H1 (cell line): Measurements from ENCODE around the gene NMB.

Source experiments
- EZH2 ChIP-seq: fragments of 200-600 bp; sonication (generic); IDR thresholded peaks from 2 replicates; pipeline ENCODE4 v1.7.1; 2012; ENCODE audit warnings: low read depth, mild to moderate bottlenecking, moderate library complexity, low read length, inconsistent platforms; ENCODE audit not compliant: severe bottlenecking
- GABPA ChIP-seq: IDR thresholded peaks from 2 replicates; pipeline ENCODE4 v1.6.1; 2011; ENCODE audit warnings: mild to moderate bottlenecking, low read length, moderate library complexity, borderline replicate concordance; ENCODE audit not compliant: insufficient read depth
- HDAC6 ChIP-seq: IDR thresholded peaks from one replicate; pipeline ENCODE4 v1.7.1; 2012; ENCODE audit warnings: low read depth, mild to moderate bottlenecking, inconsistent platforms, low read length, moderate library complexity
- POLR2A ChIP-seq, 2 experiments: IDR thresholded peaks; 1 replicate in 1 of 2; 2 replicates in 1 of 2; pipeline ENCODE4 v1.6.1; 2011; ENCODE audit warnings: low read depth in 2 of 2, low read length in 2 of 2, mild to moderate bottlenecking in 2 of 2; ENCODE audit errors: control extremely low read depth in 1 of 2
- SP1 ChIP-seq: IDR thresholded peaks from 2 replicates; pipeline ENCODE4 v1.6.1; 2011; ENCODE audit warnings: low read depth, low read length
- TCF12 ChIP-seq: IDR thresholded peaks from 2 replicates; pipeline ENCODE4 v1.6.1; 2011; ENCODE audit warnings: low read depth, mild to moderate bottlenecking, low read length
- TF ChIP-seq, protein P1 (sequence below): IDR thresholded peaks from 2 replicates; pipeline ENCODE4 v1.6.1; 2012; ENCODE audit warnings: inconsistent platforms
- TF ChIP-seq, protein P2 (sequence below), 3 experiments: IDR thresholded peaks; 1 replicate in 2 of 3; 2 replicates in 1 of 3; pipeline versions ENCODE4 v1.5.1 to v1.6.1; 2011; ENCODE audit warnings: low read length in 3 of 3, mild to moderate bottlenecking in 3 of 3, inconsistent platforms in 2 of 3, low read depth in 1 of 3, moderate library complexity in 1 of 3; ENCODE audit not compliant: insufficient read depth in 1 of 3; ENCODE audit errors: control extremely low read depth in 1 of 3

DNA sequence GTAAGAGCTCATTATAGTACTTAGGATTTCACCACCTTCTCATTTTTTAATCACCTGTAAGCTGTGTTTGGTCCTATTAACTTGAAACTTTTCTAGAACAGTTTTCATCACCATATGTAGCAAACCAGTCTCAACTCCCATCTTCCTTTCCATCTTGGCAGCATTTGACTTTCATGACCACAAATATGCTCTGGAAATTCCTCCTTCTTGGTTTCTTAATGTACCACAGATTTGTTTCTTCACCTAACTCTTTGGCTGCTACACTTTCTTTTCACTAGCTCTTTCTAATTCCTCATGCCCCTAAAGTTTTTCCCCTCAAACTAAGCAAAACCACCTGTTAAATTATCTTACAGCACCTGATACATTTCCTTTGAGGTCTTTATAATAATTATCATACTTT lies 13.2 kb upstream of the NMB start:
- no peak for TF ChIP-seq POLR2A (IDR thresholded peaks at IDR 0.05; ENCODE audit: control extremely low read depth in 1 of 2, low read depth in 2 of 2, low read length in 2 of 2)
- no peak for TF ChIP-seq SP1
- TF ChIP-seq, protein P1, sequence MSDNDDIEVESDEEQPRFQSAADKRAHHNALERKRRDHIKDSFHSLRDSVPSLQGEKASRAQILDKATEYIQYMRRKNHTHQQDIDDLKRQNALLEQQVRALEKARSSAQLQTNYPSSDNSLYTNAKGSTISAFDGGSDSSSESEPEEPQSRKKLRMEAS = no peak
- TF ChIP-seq TCF12 = no peak
- TF ChIP-seq HDAC6 = no peak
- TF ChIP-seq, protein P2, sequence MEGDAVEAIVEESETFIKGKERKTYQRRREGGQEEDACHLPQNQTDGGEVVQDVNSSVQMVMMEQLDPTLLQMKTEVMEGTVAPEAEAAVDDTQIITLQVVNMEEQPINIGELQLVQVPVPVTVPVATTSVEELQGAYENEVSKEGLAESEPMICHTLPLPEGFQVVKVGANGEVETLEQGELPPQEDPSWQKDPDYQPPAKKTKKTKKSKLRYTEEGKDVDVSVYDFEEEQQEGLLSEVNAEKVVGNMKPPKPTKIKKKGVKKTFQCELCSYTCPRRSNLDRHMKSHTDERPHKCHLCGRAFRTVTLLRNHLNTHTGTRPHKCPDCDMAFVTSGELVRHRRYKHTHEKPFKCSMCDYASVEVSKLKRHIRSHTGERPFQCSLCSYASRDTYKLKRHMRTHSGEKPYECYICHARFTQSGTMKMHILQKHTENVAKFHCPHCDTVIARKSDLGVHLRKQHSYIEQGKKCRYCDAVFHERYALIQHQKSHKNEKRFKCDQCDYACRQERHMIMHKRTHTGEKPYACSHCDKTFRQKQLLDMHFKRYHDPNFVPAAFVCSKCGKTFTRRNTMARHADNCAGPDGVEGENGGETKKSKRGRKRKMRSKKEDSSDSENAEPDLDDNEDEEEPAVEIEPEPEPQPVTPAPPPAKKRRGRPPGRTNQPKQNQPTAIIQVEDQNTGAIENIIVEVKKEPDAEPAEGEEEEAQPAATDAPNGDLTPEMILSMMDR (IDR thresholded peaks at IDR 0.05; ENCODE audit: control extremely low read depth in 1 of 3, insufficient read depth in 1 of 3, low read depth in 1 of 3, low read length in 3 of 3) = no peak
- no peak for TF ChIP-seq GABPA
- TF ChIP-seq EZH2 = no peak
